PC-9 (cell line): ENCODE results near the gene PCDH9. TPM values are rescaled to one million over a fixed set of nuclear protein-coding genes. Genes with fewer than 3 reads are reported as not detected.

Experiments
- BruUV-seq: library from RNA; stranded (reverse); fragments of 400-500 nt; replicated peaks from 2 replicates; lab custom pipeline; 2021; lab: Mats Ljungman, UMichigan
- CTCF ChIA-PET: fragments of 300-600 bp; sonication (Branson Sonifier 250); formaldehyde crosslinking; loops from one replicate; lab custom pipeline; 2022; ENCODE audit warnings: antibody characterized with exemption; lab: Charles Lee
- POLR2A ChIA-PET: fragments of 300-600 bp; sonication (Branson Sonifier 250); formaldehyde crosslinking; loops from one replicate; lab custom pipeline; 2022; ENCODE audit warnings: antibody characterized with exemption; ENCODE audit not compliant: unreplicated experiment; lab: Charles Lee
- DNase-seq, 2 experiments: peaks; one replicate each; pipeline versions ENCODE4 v3.0.0 to v3.0.0-alpha.2; 2015 to 2022; ENCODE audit warnings: mixed read lengths in 1 of 2
- H2AFZ ChIP-seq: fragments of 200-600 bp; sonication (generic); 2 replicates; pipeline ENCODE4 v1.8.1; 2017; ENCODE audit warnings: antibody characterized with exemption
- H3F3A ChIP-seq: fragments of 200-600 bp; sonication (generic); 2 replicates; pipeline ENCODE4 v1.8.1; 2017; ENCODE audit warnings: antibody characterized with exemption, mild to moderate bottlenecking, low read depth; ENCODE audit not compliant: insufficient read depth
- H3K27ac ChIP-seq: fragments of 200-600 bp; sonication (generic); 2 replicates; pipeline ENCODE4 v1.6.1; 2016; ENCODE audit warnings: mixed run types
- H3K27me3 ChIP-seq: fragments of 200-600 bp; sonication (generic); 2 replicates; pipeline ENCODE4 v1.6.1; 2016; ENCODE audit warnings: low read depth, mixed run types; ENCODE audit not compliant: insufficient read depth
- H3K36me3 ChIP-seq: fragments of 200-600 bp; sonication (generic); 2 replicates; pipeline ENCODE4 v1.6.1; 2016; ENCODE audit warnings: low read depth, mixed run types
- H3K4me1 ChIP-seq: fragments of 200-600 bp; sonication (generic); replicated peaks from 2 replicates; pipeline ENCODE4 v1.6.1; 2016; ENCODE audit warnings: mixed run types; ENCODE audit not compliant: insufficient read depth
- H3K4me2 ChIP-seq: fragments of 200-600 bp; sonication (generic); 2 replicates; pipeline ENCODE4 v1.6.1; 2017; ENCODE audit warnings: mixed run types
- H3K4me3 ChIP-seq: fragments of 200-600 bp; sonication (generic); 2 replicates; pipeline ENCODE4 v1.6.1; 2016; ENCODE audit warnings: mixed run types
- H3K79me2 ChIP-seq: fragments of 200-600 bp; sonication (generic); 2 replicates; pipeline ENCODE4 v1.6.1; 2017; ENCODE audit warnings: low read depth, mixed run types
- H3K9me2 ChIP-seq: fragments of 200-600 bp; sonication (generic); 2 replicates; pipeline ENCODE4 v1.8.1; 2017; ENCODE audit warnings: mild to moderate bottlenecking; ENCODE audit not compliant: insufficient read depth
- H3K9me3 ChIP-seq: fragments of 200-600 bp; sonication (generic); 2 replicates; pipeline ENCODE4 v1.8.1; 2016; ENCODE audit warnings: low read depth; ENCODE audit not compliant: insufficient read depth
- H4K20me1 ChIP-seq: fragments of 200-600 bp; sonication (generic); 2 replicates; pipeline ENCODE4 v1.8.1; 2017; ENCODE audit not compliant: insufficient read depth
- CTCF ChIP-seq: fragments of 200-600 bp; sonication (generic); conservative IDR thresholded peaks from 2 replicates; pipeline ENCODE4 v1.6.1; 2017; ENCODE audit warnings: mixed run types, antibody characterized with exemption, mild to moderate bottlenecking, moderate library complexity
- EZH2 ChIP-seq: fragments of 200-600 bp; sonication (generic); IDR thresholded peaks from 2 replicates; pipeline ENCODE4 v1.8.0; 2017; ENCODE audit warnings: antibody characterized with exemption, low read depth
- intact Hi-C: fragments of 100-400 bp; cut with micrococcal nuclease; formaldehyde crosslinking; loops from one replicate; pipeline ENCODE4 v1.10.0; 2022; ENCODE audit not compliant: unreplicated experiment
- total RNA-seq: library from RNA; stranded (reverse); gene quantifications from 2 replicates; pipeline ENCODE4 v1.2.3, GENCODE V29; 2021

PCDH9 gene
- total RNA-seq, 1 experiment from 2014 or later, result 0.37 TPM

GRCh38 chr13:66751691-66752090 lies 478.4 kb downstream of the PCDH9 start:
- Histone ChIP-seq H3F3A (no peaks in the 10 kb centered on the region), H4K20me1 (no peaks in the 10 kb centered on the region), H3K4me2 (no peak overlapping the region), H3K36me3 (no peaks in the 10 kb centered on the region), H3K27ac (no peak overlapping the region), H3K79me2 (no peaks in the 10 kb centered on the region), H3K27me3 (no peaks in the 10 kb centered on the region), H3K9me2 (0 out of 2 replicates have a peak, but pooled peaks cover 5% of the 10 kb centered on the region), H3K4me3 (no peak overlapping the region), H3K4me1 (no peaks in the 10 kb centered on the region), H2AFZ (no peak overlapping the region), H3K9me3 (no peaks in the 10 kb centered on the region)
- ChIA-PET POLR2A (no interaction called here), CTCF (no interaction called here)
- DNase-seq, result no peak
- no TSS peak for BruUV-seq
- TF ChIP-seq EZH2, result no peak
- TF ChIP-seq CTCF, result no peak
- intact Hi-C loops, result no loop called here

GRCh38 chr13:66748712-66749111 lies 481.4 kb downstream of the PCDH9 start:
- POLR2A ChIA-PET, result no interaction called here

GRCh38 chr13:66745307-66745706 lies 484.8 kb downstream of the PCDH9 start:
- Histone ChIP-seq H3F3A (no peaks in the 10 kb centered on the region), H3K4me2 (no peak overlapping the region), H3K4me1 (no peaks in the 10 kb centered on the region), H3K36me3 (no peaks in the 10 kb centered on the region), H3K79me2 (no peaks in the 10 kb centered on the region), H3K4me3 (no peak overlapping the region), H3K9me3 (no peaks in the 10 kb centered on the region), H3K27me3 (no peaks in the 10 kb centered on the region), H4K20me1 (no peaks in the 10 kb centered on the region), H3K27ac (no peak overlapping the region), H2AFZ (no peak overlapping the region), H3K9me2 (no peaks in the 10 kb centered on the region)
- DNase-seq, result no peak
- TF ChIP-seq EZH2, result no peak
- TF ChIP-seq CTCF, result no peak
- ChIA-PET CTCF (no interaction called here), POLR2A (no interaction called here)
- intact Hi-C loops, result no loop called here
- BruUV-seq, result no TSS peak

More at GRCh38 chr13:66748712-66749111, 481.4 kb downstream of the PCDH9 start:
- CTCF ChIA-PET, result no interaction called here
- intact Hi-C loops, result no loop called here
- no peak for DNase-seq
- Histone ChIP-seq H3K27ac (no peak overlapping the region), H3K4me2 (no peak overlapping the region), H3F3A (no peaks in the 10 kb centered on the region), H3K9me3 (no peaks in the 10 kb centered on the region), H2AFZ (no peak overlapping the region), H4K20me1 (no peaks in the 10 kb centered on the region), H3K36me3 (no peaks in the 10 kb centered on the region), H3K4me3 (no peak overlapping the region), H3K9me2 (no peaks in the 10 kb centered on the region), H3K4me1 (no peaks in the 10 kb centered on the region), H3K79me2 (no peaks in the 10 kb centered on the region), H3K27me3 (no peaks in the 10 kb centered on the region)
- BruUV-seq, result no TSS peak
- TF ChIP-seq EZH2 (no peak), CTCF (no peak)
